GM20431 (cell line): ENCODE measurements around the gene SAMD4B.

Experiments
- in situ Hi-C: fragments of 300-500 bp; cut with MseI, MboI; formaldehyde crosslinking; loops from one replicate; pipeline ENCODE4 v1.15.0; 2020; ENCODE audit warnings: low sequenced_read_pairs; ENCODE audit not compliant: unreplicated experiment

The SAMD4B gene

DNA sequence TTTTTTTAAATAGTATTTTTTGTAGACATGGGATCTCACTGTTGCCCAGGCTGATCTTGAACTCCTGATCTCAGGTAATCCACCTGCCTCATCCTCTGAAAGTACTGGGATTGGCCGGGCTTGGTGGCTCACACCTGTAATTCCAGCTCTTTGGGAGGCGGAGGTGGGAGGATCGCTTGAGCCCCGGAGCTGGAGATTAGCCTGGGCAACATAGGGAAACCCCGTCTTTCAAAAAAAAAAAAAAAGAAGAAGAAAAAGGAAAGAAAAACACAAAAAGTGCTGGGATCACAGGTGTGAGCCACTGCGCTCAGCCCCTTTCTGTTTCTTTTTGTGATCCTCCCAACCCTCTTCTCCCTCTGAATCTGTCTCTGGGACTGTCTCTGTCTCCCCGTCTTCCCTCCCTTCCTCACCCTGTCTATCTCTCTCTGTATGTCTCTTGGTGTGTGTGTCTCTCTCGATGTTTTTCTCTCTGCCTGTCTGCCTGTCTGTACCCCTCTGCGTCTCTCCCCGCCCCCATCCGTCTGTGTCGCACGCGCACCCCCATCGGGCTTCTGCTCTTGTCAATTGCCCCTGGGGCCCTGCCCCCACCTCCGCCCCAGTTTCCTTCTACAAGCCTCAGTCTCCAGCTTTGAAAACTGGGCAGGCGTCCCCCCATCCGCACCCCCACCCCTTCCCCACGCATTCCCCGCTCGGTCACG, 63.9 kb downstream of the SAMD4B start:
- in situ Hi-C loops = no loop called here

DNA sequence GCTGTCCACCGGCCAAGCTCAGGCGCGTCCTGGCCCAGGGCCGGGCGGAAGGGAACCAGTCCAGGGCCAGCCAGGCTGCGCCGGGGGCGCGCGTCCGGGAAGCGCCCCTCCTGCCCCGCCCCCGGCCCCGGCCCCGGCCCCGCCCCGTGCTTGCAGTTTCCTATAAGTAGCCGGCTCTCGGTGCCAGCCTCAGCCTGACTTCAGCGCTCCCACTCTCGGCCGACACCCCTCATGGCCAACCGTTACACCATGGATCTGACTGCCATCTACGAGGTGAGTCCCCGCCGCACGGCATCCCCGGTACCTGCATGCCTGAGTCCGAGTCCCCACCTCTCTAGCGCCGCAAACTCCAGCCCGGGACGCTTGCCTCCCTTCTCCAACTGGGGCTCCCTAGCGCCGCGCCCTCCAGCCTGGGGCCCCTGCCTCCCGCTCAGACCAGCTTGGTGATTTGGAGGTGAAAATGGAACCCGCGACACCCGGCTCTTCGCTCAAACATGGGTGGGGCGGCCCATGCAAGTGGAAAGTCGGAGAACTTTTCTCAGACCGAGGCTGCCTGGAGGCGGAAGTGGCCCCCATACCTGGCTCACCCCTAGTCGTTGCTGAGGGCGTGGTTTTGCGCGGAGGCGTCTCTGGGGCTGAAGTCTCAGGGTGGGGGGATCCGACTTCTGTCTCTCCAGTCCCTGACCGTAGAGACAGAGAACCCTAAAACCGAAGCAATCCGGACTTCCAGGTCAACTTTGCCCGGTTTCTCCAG, 64.6 kb downstream of the SAMD4B start, which contains the start of gene ZFP36:
TSS of gene ZFP36 (plus strand) at position 192 of the 754 bp plus-strand sequence. CDS start at position 250, 58 bp downstream.
- in situ Hi-C loops = no loop called here

DNA sequence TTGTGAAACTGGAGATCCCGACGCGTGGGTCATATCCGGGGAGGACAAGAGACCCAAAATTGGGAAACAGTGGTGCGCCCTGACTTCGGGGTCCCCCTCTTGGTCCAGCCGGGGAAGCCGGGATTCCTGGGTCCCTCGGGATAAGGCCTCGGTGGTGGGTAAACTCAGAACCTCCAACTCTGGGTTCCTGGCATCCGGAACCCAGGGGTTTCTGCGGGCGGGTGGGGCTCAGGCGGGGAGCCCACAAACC, 65.1 kb downstream of the SAMD4B start:
- in situ Hi-C loops = no loop called here

DNA sequence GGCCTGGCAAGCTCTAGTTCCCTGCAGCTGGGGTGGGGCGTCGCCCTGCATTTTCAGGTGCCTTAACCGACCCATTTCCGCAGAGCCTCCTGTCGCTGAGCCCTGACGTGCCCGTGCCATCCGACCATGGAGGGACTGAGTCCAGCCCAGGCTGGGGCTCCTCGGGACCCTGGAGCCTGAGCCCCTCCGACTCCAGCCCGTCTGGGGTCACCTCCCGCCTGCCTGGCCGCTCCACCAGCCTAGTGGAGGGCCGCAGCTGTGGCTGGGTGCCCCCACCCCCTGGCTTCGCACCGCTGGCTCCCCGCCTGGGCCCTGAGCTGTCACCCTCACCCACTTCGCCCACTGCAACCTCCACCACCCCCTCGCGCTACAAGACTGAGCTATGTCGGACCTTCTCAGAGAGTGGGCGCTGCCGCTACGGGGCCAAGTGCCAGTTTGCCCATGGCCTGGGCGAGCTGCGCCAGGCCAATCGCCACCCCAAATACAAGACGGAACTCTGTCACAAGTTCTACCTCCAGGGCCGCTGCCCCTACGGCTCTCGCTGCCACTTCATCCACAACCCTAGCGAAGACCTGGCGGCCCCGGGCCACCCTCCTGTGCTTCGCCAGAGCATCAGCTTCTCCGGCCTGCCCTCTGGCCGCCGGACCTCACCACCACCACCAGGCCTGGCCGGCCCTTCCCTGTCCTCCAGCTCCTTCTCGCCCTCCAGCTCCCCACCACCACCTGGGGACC, 65.6 kb downstream of the SAMD4B start:
- in situ Hi-C loops = no loop called here

DNA sequence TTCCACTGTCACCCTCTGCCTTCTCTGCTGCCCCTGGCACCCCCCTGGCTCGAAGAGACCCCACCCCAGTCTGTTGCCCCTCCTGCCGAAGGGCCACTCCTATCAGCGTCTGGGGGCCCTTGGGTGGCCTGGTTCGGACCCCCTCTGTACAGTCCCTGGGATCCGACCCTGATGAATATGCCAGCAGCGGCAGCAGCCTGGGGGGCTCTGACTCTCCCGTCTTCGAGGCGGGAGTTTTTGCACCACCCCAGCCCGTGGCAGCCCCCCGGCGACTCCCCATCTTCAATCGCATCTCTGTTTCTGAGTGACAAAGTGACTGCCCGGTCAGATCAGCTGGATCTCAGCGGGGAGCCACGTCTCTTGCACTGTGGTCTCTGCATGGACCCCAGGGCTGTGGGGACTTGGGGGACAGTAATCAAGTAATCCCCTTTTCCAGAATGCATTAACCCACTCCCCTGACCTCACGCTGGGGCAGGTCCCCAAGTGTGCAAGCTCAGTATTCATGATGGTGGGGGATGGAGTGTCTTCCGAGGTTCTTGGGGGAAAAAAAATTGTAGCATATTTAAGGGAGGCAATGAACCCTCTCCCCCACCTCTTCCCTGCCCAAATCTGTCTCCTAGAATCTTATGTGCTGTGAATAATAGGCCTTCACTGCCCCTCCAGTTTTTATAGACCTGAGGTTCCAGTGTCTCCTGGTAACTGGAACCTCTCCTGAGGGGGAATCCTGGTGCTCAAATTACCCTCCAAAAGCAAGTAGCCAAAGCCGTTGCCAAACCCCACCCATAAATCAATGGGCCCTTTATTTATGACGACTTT, 66.4 kb downstream of the SAMD4B start:
- in situ Hi-C loops = no loop called here

DNA sequence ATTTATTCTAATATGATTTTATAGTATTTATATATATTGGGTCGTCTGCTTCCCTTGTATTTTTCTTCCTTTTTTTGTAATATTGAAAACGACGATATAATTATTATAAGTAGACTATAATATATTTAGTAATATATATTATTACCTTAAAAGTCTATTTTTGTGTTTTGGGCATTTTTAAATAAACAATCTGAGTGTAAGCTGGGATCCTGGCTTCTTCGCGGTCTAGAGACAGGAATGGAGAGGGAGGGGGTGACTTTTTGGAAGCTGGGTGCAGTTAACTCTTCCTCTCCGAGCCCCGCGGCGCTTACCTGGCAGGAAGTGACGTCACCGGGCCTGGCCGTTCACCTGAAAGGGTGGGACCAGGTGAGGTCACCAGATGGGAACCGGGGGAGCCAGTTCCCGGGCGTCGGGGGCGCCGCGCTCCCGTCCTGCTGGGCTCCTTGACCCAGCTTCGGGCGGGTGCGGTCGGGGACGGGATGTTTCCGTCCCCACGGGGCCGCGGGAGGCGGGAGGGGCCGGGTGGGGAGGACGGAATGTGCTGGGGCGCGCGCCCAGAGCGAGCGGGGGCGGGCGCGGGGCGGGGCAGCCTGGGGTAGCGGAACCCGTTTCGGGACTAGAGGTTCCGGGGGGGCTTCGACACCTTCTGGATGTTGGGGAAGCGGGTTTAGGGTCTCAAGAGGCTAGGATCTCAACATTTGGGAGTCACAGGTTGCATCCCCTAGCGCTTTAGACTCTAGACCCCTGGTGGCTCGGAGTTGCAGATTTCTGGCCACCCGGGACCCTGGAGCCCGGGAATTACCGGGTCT, 67.2 kb downstream of the SAMD4B start:
- in situ Hi-C loops = no loop called here

DNA sequence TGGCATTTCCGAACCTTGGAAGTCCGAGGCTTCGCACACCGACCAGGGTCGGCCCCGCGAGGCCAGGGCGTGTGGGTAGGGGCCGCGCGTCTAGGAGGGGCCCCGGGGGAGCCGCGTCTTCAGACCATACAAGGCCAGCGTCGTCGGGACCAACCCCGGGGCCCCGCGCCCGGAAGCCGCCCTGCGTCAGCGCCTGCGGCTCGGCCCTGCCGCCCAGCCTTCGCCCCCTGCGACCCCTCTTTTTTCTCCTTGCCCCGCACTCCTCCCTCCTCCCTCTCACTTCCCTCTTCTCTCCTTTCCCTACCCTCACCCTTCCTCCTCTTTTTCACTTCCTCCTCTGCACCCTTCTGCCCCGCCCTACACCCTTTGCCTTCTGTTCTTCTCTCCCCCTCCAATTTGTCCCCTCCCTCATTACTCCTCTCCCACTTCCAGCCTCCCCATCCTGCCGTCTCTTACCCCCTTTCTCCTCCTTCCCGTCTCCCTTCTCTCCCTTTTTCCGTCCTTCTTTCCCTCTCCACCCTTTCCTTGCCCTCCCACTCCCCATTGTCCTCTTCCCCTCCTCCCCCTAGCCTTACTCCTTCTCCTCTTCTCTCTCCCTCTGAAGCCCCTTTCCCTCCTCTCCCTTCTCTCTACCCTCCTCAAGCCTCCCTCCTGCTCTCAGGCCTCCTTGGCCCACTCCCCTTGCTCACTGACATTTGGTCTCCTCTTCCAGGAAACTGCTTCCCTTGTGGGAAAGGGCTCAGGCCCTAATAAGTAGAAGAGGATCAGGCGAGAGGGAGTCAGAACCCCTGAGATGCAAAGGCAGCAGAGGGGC, 68.0 kb downstream of the SAMD4B start:
- in situ Hi-C loops = no loop called here

DNA sequence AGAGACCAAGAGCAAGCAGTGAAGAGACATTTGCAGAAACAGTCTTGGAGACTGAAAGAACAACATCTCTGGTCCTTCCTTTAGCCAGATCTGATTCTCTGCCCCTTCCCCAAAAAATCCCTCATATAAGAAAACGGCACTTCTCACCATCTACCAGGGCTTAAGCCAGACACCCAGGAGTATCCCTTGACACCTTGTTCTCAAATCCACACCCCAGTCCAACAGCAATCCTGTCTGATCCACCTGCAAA, 68.5 kb downstream of the SAMD4B start:
- in situ Hi-C loops = no loop called here

DNA sequence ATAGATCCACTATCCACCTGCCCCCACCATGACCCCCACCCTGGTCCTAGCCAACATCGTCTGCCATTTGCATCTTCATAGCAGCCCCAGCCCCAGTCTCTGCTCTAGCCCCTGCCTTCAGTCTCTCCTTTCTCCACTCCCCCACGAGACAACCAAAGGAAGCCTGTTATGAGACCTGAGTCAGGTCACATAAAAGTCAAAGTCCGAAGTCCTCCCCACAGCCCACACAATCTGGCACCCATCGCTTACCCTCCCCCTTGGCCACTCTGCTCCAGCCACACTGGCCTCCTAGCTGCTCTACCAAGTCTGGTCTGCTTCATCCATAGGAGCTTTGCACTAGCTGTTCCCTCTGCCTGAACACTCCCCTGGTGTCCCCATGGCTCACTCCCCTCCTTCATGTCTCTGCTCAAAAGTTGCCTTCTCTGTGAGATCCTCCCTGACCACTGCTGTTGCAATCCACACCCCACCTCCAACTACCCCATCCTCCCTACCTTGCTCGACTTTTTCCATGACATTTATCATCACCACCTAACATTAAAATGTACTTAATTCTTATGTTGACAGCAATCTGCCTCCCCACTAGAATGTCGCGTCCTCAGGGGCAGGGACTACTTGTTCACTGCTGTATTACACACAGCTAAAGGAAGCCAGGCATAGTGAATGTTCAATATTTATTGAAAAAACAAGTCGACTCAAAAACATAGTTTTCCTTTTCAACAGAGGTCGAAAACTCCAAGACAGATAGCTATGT, 69.0 kb downstream of the SAMD4B start:
- in situ Hi-C loops = no loop called here

DNA sequence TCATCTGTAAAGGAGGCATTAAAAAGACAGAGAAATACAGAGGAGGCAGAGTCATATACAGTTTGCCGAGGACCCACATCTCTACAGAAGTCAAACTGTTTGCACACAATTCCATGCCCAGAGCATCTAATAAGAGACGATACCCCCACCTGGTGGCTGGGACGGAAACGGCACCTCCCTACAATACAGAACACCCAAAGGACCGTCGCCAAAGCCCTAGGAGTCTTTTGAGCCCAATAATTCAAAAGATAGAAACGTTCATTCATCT, 69.5 kb downstream of the SAMD4B start:
- in situ Hi-C loops = no loop called here

DNA sequence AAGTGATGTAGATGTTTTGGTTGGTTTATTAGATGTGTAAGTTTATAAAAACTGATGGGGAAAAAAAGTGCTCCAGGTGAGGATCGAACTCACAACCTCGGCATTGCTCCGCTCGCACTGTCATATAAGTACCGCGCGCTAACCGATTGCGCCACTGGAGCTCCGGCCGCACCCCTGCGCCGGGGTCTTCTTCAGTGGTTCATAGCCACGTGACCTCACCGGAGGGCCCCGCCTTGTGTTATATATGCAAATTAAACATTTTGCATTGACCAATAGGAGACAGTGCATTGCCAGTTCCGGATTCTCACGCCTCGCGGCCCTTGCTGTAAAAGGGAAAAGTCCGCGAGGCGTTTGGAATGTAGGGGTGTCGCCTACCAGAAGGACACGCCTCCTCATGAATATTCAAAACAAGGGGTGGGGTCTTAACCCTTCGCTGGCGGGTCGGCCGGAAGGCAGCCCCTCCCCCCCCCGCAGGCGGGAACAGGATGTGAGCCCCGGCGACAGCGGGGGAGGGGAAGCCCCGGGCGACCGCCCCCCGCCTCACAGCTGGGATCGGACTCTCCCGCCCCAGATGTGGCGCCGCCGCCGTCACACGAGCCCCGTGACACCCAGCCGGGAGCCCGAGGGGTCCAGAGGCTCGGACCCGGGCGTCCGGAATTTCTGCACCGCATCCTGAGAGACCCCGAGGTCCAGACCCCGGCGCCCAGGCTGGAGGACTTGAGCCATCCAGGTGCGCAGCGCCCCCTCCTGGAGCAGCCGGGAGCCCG, 70.1 kb downstream of the SAMD4B start, which contains the start of gene PLEKHG2:
TSS of gene PLEKHG2 (plus strand) at position 570 of the 767 bp plus-strand sequence. CDS start 1,418 bp downstream, outside the sequence.
- in situ Hi-C loops = no loop called here

DNA sequence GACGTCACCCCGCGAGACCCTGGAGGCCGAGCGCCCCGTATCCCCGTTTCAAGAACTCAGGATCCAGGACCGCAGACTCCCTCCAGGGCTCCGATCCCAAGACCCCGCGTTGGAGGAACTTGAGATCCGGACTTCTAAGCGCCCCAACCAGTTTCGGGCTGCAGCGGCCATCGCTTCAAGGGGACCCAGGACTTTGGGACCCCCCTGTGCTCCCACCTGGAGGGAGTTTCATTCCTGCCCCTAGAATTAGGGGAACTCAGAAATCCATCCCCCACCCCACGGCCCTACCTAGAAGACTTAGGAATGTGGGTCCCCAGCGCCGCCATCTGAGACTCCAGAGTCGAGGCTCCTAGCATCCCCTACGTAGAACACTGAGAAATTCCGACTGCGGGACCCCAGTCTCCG, 70.6 kb downstream of the SAMD4B start:
- in situ Hi-C loops = no loop called here

DNA sequence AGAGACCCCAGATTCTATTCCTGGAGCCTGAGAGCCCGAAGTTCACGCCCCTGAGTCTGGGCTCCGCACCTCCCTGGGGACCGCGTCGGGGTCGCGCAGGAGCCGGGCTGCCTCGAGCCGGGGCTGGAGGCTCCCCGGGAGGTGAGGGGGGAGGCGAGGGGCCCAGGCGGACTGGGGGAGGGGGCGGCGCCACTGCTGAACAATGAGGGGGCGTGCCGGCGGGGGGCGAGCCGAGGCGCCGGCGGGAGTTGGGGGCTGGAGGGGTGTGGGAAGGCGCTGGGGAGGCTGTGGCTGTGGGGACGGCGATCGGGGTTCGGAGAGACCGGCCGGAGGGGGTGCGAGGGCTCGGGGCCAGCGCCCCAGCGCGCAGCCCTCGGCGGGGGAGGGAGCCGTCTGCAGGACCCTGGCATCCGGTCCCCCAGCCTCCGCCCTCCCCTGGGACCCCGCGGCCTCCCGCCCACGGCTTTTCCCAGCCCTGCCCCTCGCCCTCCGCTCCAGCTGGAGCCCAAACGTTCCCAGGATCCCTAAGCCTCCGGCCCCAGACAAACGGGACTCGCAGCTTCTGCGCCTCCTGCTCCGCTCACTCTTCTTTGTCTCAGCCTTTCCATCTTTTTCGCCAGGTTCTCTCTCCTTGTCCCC, 71.2 kb downstream of the SAMD4B start:
- in situ Hi-C loops = no loop called here

DNA sequence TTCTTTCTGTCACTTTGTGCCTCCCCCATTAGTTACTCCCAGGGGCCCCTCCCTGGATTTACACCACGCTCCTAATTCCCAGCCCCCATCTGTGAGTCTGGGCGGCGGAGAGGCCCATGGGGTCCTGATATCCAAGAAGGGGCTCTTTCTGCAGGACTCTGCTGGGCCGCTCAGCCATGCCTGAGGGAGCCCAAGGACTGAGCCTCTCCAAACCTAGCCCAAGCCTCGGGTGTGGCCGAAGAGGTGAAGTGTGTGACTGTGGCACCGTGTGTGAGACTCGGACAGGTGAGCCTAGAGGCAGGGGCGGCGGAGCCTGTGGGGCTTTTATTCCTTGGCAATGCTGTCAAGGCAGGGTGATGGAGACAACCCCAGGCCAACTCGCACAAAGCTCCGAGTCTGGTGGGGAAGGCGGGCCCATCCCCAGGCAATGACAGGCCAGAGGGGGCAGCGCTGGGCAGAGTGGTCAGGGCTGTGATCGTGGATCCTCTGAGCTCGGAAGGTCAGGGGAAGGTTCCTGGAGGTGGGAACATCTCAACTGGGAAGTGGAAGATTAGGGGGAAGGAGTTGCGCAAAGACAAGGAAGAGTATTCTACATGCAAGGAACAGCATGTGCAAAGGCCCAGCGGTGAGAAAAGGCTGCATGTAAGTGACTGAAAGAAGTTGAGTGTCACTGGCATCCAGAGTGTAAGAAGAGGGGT, 71.8 kb downstream of the SAMD4B start:
- in situ Hi-C loops = no loop called here

DNA sequence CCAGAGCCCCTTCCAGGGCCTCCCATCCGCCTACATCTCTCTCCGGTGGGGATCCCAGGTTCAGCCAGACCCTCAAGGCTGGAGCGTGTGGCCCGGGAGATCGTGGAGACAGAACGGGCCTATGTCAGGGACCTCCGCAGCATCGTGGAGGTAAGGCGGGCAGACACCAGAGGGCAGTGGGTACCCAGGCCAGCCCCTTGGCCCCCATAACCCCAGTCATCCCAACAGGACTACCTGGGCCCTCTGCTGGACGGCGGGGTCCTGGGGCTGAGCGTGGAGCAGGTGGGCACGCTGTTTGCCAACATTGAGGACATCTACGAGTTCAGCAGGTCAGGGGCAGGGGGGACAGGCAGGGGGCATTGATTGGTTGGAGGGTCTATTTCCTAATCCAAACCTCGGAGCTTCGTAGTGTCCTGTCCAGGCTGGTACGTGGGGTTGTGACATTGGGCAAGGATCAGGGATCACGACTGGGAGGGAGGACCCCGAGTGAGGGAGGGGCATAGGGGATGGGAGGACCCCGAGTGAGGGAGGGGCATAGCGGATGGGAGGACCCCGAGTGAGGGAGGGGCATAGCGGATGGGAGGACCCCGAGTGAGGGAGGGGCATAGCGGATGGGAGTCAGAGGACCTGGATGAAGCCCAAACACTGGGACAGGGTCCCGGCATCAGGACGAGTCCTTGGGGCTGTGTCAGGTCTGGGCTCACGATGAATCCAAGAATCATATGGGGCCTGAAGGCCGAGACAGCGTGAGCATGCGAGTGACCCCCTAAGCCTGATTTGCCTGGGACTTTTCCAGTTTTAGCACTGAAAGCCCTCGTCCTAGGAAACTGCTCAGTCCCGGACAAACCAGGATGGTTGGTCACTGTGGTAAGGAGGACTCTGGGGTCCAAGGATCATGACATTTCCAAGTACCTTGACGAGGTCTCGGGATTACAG, 73.2 kb downstream of the SAMD4B start:
- in situ Hi-C loops = no loop called here
